WTC11 (cell line): ENCODE data around the gene RFX7.

Source experiments
- ARID4B ChIP-seq: sonication (generic); formaldehyde crosslinking; IDR thresholded peaks from 2 replicates; pipeline ENCODE4 v1.8.0; 2023; ENCODE audit warnings: missing genetic modification reagents, mild to moderate bottlenecking, borderline replicate concordance
- CTCF ChIP-seq: fragments of 200-600 bp; IDR thresholded peaks from 2 replicates; pipeline ENCODE4 v1.8.0; 2022; ENCODE audit warnings: antibody characterized with exemption
- E2F4 ChIP-seq: sonication (generic); formaldehyde crosslinking; IDR thresholded peaks from 2 replicates; pipeline ENCODE4 v1.8.1; 2022; ENCODE audit warnings: low read depth, mild to moderate bottlenecking, moderate library complexity, missing genetic modification reagents, borderline replicate concordance
- ELF4 ChIP-seq: sonication (generic); formaldehyde crosslinking; IDR thresholded peaks from 2 replicates; pipeline ENCODE4 v1.8.1; 2022; ENCODE audit warnings: low read depth, mild to moderate bottlenecking, moderate library complexity, missing genetic modification reagents
- FOXJ3 ChIP-seq: sonication (generic); formaldehyde crosslinking; IDR thresholded peaks from 2 replicates; pipeline ENCODE4 v1.9.0; 2021; ENCODE audit warnings: missing genetic modification reagents, mild to moderate bottlenecking, borderline replicate concordance
- FOXK1 ChIP-seq: sonication (generic); formaldehyde crosslinking; IDR thresholded peaks from 2 replicates; pipeline ENCODE4 v1.8.0; 2022; ENCODE audit warnings: mild to moderate bottlenecking, moderate library complexity, missing genetic modification reagents
- NR3C1 ChIP-seq: sonication (generic); formaldehyde crosslinking; conservative IDR thresholded peaks from 2 replicates; pipeline ENCODE4 v1.8.1; 2023; ENCODE audit warnings: low read depth, mild to moderate bottlenecking, missing genetic modification reagents
- ZNF232 ChIP-seq: sonication (generic); formaldehyde crosslinking; IDR thresholded peaks from 2 replicates; pipeline ENCODE4 v1.8.0; 2022; ENCODE audit warnings: mild to moderate bottlenecking, missing genetic modification reagents

- TF ChIP-seq E2F4 (CRISPR knock-in tag) (no peak), CTCF (no peak), FOXJ3 (no peak), FOXK1 (CRISPR knock-in tag) (no peak), ELF4 (no peak), ZNF232 (no peak), NR3C1 (CRISPR knock-in tag) (no peak), ARID4B (CRISPR knock-in tag) (no peak)
Observed at GRCh38 chr15:56124391-56124790, 119.3 kb downstream of the RFX7 start.
